A549 (cell line): Measurements from ENCODE around the gene ZSCAN10. TPM values are rescaled to one million over a fixed set of nuclear protein-coding genes. Genes with fewer than 3 reads are reported as not detected.
A peak's percentile ranks its signal among the peaks of the same experiment; 100 is the strongest.

ENCODE experiments used
- ATAC-seq, 2 experiments: fragments of 200-7000 bp in 1 of 2; fragments of >200 bp in 1 of 2; cut with Nextera tagmentation in 1 of 2; cut with Tn5 transposase in 1 of 2; 3 replicates each; pipeline versions ENCODE4 v1.8.0 to v1.9.1; 2018 to 2020; ENCODE audit warnings: mild to moderate bottlenecking in 1 of 2, moderate library complexity in 1 of 2
- CTCF ChIA-PET: fragments of 300-600 bp; sonication (Branson Sonifier 250); formaldehyde crosslinking; extraction: SDS; loops from one replicate; lab custom pipeline; 2021; ENCODE audit warnings: antibody characterized with exemption, inconsistent platforms; lab: Yijun Ruan, JAX
- POLR2A ChIA-PET: fragments of 350-600 bp; formaldehyde crosslinking; extraction: SDS; loops from one replicate; lab custom pipeline; 2021; ENCODE audit warnings: antibody characterized with exemption, inconsistent platforms; lab: Yijun Ruan, JAX
- DNase-seq, 2 experiments: peaks; one replicate each; pipeline versions ENCODE4 v3.0.0 to v3.0.0-alpha.2; 2011 to 2016; ENCODE audit warnings: low read depth in 1 of 2, low spot score in 1 of 2
- FAIRE-seq: peaks from 2 replicates; lab custom pipeline; 2011; peaks lifted over from hg19 to GRCh38; lab: Jason Lieb, UNC
- H3K27ac ChIP-seq, 2 experiments: fragments of >200 bp; sonication (Bioruptor Twin); formaldehyde crosslinking; 3 replicates each; pipeline ENCODE4 v1.5.1; 2016 to 2017
- H3K4me1 ChIP-seq: fragments of >200 bp; sonication (Bioruptor Twin); formaldehyde crosslinking; 3 replicates; pipeline ENCODE4 v1.6.1; 2016
- H3K4me2 ChIP-seq: fragments of >200 bp; sonication (Bioruptor Twin); formaldehyde crosslinking; 3 replicates; pipeline ENCODE4 v1.6.1; 2016
- H3K4me3 ChIP-seq: fragments of >200 bp; sonication (Bioruptor Twin); formaldehyde crosslinking; 3 replicates; pipeline ENCODE4 v1.5.1; 2016
- H3K9me3 ChIP-seq: fragments of >200 bp; sonication (Bioruptor Twin); formaldehyde crosslinking; 3 replicates; pipeline ENCODE4 v1.6.1; 2016
- BCL3 ChIP-seq: fragments of >200 bp; sonication (Bioruptor Twin); formaldehyde crosslinking; IDR thresholded peaks from 3 replicates; pipeline ENCODE4 v1.6.1; 2016
- CEBPB ChIP-seq, 2 experiments: fragments of >200 bp in 1 of 2; sonication (Bioruptor Twin) in 1 of 2; formaldehyde crosslinking in 1 of 2; IDR thresholded peaks; 2 replicates each; pipeline ENCODE4 v1.6.1; 2012 to 2016
- EHMT2 ChIP-seq: fragments of 200-600 bp; sonication (generic); IDR thresholded peaks from 2 replicates; pipeline ENCODE4 v1.6.1; 2016; ENCODE audit warnings: antibody characterized with exemption, low read depth, mild to moderate bottlenecking, moderate library complexity
- GATA3 ChIP-seq: IDR thresholded peaks from 2 replicates; pipeline ENCODE4 v1.6.1; 2012; ENCODE audit warnings: borderline replicate concordance
- HDAC2 ChIP-seq: fragments of 200-600 bp; sonication (generic); IDR thresholded peaks from 2 replicates; pipeline ENCODE4 v1.6.1; 2016
- HEYL ChIP-seq: fragments of 250-450 bp; sonication (Bioruptor Pico); IDR thresholded peaks from 2 replicates; pipeline ENCODE4 v1.8.0; 2021; ENCODE audit warnings: mild to moderate bottlenecking, moderate library complexity
- HOXB13 ChIP-seq: fragments of 250-450 bp; sonication (Bioruptor Pico); IDR thresholded peaks from 2 replicates; pipeline ENCODE4 v1.5.0; 2020; ENCODE audit warnings: low read depth, mild to moderate bottlenecking, moderate library complexity
- MYC ChIP-seq: IDR thresholded peaks from 2 replicates; pipeline ENCODE4 v1.6.1; 2012; ENCODE audit warnings: mild to moderate bottlenecking, inconsistent platforms, low read length, improper control_type of control experiment, borderline replicate concordance
- NPAS2 ChIP-seq: fragments of 250-450 bp; sonication (Bioruptor Pico); IDR thresholded peaks from 2 replicates; pipeline ENCODE4 v1.8.0; 2022; ENCODE audit warnings: mild to moderate bottlenecking, moderate library complexity, borderline replicate concordance
- RCOR1 ChIP-seq: fragments of 150-350 bp; IDR thresholded peaks from 2 replicates; pipeline ENCODE4 v1.6.1; 2014; ENCODE audit warnings: antibody characterized with exemption, low read length, low read depth
- RNF2 ChIP-seq: fragments of 200-600 bp; sonication (generic); IDR thresholded peaks from 2 replicates; pipeline ENCODE4 v1.6.1; 2016; ENCODE audit warnings: low read depth, mild to moderate bottlenecking, antibody characterized with exemption, moderate library complexity, borderline replicate concordance
- SMC3 ChIP-seq: fragments of >200 bp; sonication (Bioruptor Twin); formaldehyde crosslinking; IDR thresholded peaks from 3 replicates; pipeline ENCODE4 v1.6.1; 2018; ENCODE audit warnings: inconsistent platforms
- SREBF2 ChIP-seq: fragments of 450-650 bp; IDR thresholded peaks from 2 replicates; pipeline ENCODE4 v1.6.1; 2014; ENCODE audit warnings: mild to moderate bottlenecking, moderate library complexity
- TP53 ChIP-seq: fragments of 250-450 bp; sonication (Bioruptor Pico); IDR thresholded peaks from 2 replicates; pipeline ENCODE4 v1.5.0; 2021; ENCODE audit warnings: mild to moderate bottlenecking, moderate library complexity
- ZC3H11A ChIP-seq: fragments of 450-650 bp; IDR thresholded peaks from 2 replicates; pipeline ENCODE4 v1.6.1; 2014; ENCODE audit warnings: antibody characterized with exemption, mild to moderate bottlenecking
- ZNF302 ChIP-seq: fragments of 250-450 bp; sonication (Bioruptor Pico); IDR thresholded peaks from 2 replicates; pipeline ENCODE4 v1.9.0; 2021; ENCODE audit warnings: inconsistent platforms, mild to moderate bottlenecking, moderate library complexity
- ZSCAN20 ChIP-seq: fragments of 250-450 bp; sonication (Bioruptor Pico); IDR thresholded peaks from 2 replicates; pipeline ENCODE4 v1.8.0; 2022; ENCODE audit warnings: mild to moderate bottlenecking, moderate library complexity
- WGBS: methylation state at CpG from one replicate; pipeline ENCODE4 v1.1.6; 2017; ENCODE audit errors: missing lambda C conversion rate; 5-methylcytosine and 5-hydroxymethylcytosine counted together
- polyA plus RNA-seq, 4 experiments: library from polyadenylated mRNA; depleted of rRNA in 3 of 4; stranded (reverse); fragments of >200 nt; fragmentation: RNase III in 1 of 4; extraction: RNeasy Plus Mini Kit Qiagen cat#74134 plus additional on column Dnase treatment in 1 of 4; gene quantifications; 2 replicates in 3 of 4; 3 replicates in 1 of 4; pipeline ENCODE4 v1.2.3, GENCODE V29; 2011 to 2017
- TF ChIP-seq, protein P1 (sequence below): IDR thresholded peaks from 2 replicates; pipeline ENCODE4 v1.6.1; 2012
- TF ChIP-seq, protein P2 (sequence below): IDR thresholded peaks from 2 replicates; pipeline ENCODE4 v1.6.1; 2012; ENCODE audit warnings: low read depth, borderline replicate concordance
- TF ChIP-seq, protein P3 (sequence below): IDR thresholded peaks from 2 replicates; pipeline ENCODE4 v1.6.1; 2012
- TF ChIP-seq, protein P4 (sequence below): fragments of >200 bp; sonication (Bioruptor Twin); formaldehyde crosslinking; IDR thresholded peaks from 3 replicates; pipeline ENCODE4 v1.5.1; 2016
- TF ChIP-seq, protein P5 (sequence below): fragments of 250-450 bp; sonication (Bioruptor Pico); IDR thresholded peaks from 2 replicates; pipeline ENCODE4 v1.5.0; 2020; ENCODE audit warnings: low read depth, mild to moderate bottlenecking, moderate library complexity
- TF ChIP-seq, protein P6 (sequence below): fragments of >200 bp; sonication (Bioruptor Twin); formaldehyde crosslinking; IDR thresholded peaks from 2 replicates; pipeline ENCODE4 v1.6.1; 2016

The ZSCAN10 gene
- polyA plus RNA-seq, 2 of the 4 experiments (the other 2 are of a cell fraction): 0.08 TPM; not detected in 1

- H3K9me3 ChIP-seq: no peaks in the 10 kb centered on the region
- WGBS: 19% methylated on average over 39 of the region's 39 CpGs
- DNase-seq (peak; percentile 80 to 92), ATAC-seq (peak; percentile 75 to 87), FAIRE-seq (no peak)
- peak overlapping the region; percentile 69 to 78 for H3K27ac ChIP-seq
- TF ChIP-seq, protein P1, sequence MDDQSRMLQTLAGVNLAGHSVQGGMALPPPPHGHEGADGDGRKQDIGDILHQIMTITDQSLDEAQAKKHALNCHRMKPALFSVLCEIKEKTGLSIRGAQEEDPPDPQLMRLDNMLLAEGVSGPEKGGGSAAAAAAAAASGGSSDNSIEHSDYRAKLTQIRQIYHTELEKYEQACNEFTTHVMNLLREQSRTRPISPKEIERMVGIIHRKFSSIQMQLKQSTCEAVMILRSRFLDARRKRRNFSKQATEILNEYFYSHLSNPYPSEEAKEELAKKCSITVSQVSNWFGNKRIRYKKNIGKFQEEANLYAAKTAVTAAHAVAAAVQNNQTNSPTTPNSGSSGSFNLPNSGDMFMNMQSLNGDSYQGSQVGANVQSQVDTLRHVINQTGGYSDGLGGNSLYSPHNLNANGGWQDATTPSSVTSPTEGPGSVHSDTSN: no peak
- TF ChIP-seq TP53 (CRISPR knock-in tag) (no peak), ZC3H11A (no peak)
- TF ChIP-seq, protein P2, sequence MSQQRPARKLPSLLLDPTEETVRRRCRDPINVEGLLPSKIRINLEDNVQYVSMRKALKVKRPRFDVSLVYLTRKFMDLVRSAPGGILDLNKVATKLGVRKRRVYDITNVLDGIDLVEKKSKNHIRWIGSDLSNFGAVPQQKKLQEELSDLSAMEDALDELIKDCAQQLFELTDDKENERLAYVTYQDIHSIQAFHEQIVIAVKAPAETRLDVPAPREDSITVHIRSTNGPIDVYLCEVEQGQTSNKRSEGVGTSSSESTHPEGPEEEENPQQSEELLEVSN: 0 out of 2 replicates have a peak, but pooled peaks have one; percentile 38
- TF ChIP-seq, protein P3, sequence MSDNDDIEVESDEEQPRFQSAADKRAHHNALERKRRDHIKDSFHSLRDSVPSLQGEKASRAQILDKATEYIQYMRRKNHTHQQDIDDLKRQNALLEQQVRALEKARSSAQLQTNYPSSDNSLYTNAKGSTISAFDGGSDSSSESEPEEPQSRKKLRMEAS: peak; percentile 35; the same call in 1 of the 2 replicates
- ChIA-PET CTCF (interaction anchor here (1.0 to 10.9 kb wide), 10 partner anchors 9 to 64 kb away, joined by 3 to 124 read pairs (median 5); partner anchors contain the start of gene IL32), POLR2A (no interaction called here)
- H3K4me1 ChIP-seq: peaks cover 15% of the 10 kb centered on the region
- H3K4me2 ChIP-seq: peak overlapping the region; percentile 52
- peak overlapping the region; percentile 34; the same call in 2 of the 3 replicates for H3K4me3 ChIP-seq
Observed at GRCh38 chr16:3099732-3100499, 822 bp upstream of the ZSCAN10 start.

GRCh38 chr16:3099395-3099731, 269 bp upstream of the ZSCAN10 start:
- TF ChIP-seq, protein P4, sequence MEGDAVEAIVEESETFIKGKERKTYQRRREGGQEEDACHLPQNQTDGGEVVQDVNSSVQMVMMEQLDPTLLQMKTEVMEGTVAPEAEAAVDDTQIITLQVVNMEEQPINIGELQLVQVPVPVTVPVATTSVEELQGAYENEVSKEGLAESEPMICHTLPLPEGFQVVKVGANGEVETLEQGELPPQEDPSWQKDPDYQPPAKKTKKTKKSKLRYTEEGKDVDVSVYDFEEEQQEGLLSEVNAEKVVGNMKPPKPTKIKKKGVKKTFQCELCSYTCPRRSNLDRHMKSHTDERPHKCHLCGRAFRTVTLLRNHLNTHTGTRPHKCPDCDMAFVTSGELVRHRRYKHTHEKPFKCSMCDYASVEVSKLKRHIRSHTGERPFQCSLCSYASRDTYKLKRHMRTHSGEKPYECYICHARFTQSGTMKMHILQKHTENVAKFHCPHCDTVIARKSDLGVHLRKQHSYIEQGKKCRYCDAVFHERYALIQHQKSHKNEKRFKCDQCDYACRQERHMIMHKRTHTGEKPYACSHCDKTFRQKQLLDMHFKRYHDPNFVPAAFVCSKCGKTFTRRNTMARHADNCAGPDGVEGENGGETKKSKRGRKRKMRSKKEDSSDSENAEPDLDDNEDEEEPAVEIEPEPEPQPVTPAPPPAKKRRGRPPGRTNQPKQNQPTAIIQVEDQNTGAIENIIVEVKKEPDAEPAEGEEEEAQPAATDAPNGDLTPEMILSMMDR: no peak
- TF ChIP-seq MYC (no peak), CEBPB (IDR thresholded peaks at IDR 0.05) (no peak), BCL3 (no peak), HDAC2 (no peak), RCOR1 (no peak), SMC3 (no peak), ZSCAN20 (CRISPR knock-in tag) (no peak), HEYL (CRISPR knock-in tag) (no peak), EHMT2 (no peak), HOXB13 (CRISPR knock-in tag) (no peak), GATA3 (no peak), NPAS2 (CRISPR knock-in tag) (no peak), RNF2 (no peak), ZNF302 (CRISPR knock-in tag) (no peak), SREBF2 (no peak)
- TF ChIP-seq, protein P5, sequence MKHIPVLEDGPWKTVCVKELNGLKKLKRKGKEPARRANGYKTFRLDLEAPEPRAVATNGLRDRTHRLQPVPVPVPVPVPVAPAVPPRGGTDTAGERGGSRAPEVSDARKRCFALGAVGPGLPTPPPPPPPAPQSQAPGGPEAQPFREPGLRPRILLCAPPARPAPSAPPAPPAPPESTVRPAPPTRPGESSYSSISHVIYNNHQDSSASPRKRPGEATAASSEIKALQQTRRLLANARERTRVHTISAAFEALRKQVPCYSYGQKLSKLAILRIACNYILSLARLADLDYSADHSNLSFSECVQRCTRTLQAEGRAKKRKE (CRISPR knock-in tag): no peak
- TF ChIP-seq, protein P3: no peak
- TF ChIP-seq, protein P6, sequence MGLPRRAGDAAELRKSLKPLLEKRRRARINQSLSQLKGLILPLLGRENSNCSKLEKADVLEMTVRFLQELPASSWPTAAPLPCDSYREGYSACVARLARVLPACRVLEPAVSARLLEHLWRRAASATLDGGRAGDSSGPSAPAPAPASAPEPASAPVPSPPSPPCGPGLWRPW: no peak
- TF ChIP-seq, all 56 proteins: peak for 0
- Histone ChIP-seq H3K4me3 (no peak overlapping the region), H3K9me3 (no peaks in the 10 kb centered on the region), H3K4me1 (peaks cover 15% of the 10 kb centered on the region), H3K4me2 (no peak overlapping the region; the same call in 2 of the 3 replicates), H3K27ac (no peak overlapping the region)
- ChIA-PET CTCF (interaction anchor here (1.0 to 10.9 kb wide), 8 partner anchors 9 to 67 kb away, joined by 3 to 124 read pairs (median 5); partner anchors contain the start of gene IL32), POLR2A (no interaction called here)
- DNase-seq (no peak), FAIRE-seq (no peak), ATAC-seq (no peak)
- WGBS: 92% methylated on average over 5 of the region's 5 CpGs
